Thoracic aorta (tissue), 2 donors: ENCODE data around the gene ANKFN1. TPM values are rescaled to one million over a fixed set of nuclear protein-coding genes. Genes with fewer than 3 reads are reported as not detected.

ENCODE experiments used
- ATAC-seq: fragments of 150-250 bp; one replicate; pipeline ENCODE4 v1.8.0; 2017; ENCODE audit warnings: low read depth; ENCODE audit not compliant: insufficient number of reproducible peaks, low FRiP score
- DNase-seq: peaks from one replicate; pipeline ENCODE4 v3.0.0-alpha.2; 2020; ENCODE audit warnings: low spot score
- H3K27ac ChIP-seq, 2 donors: fragments of 200-600 bp; sonication (generic); 1 replicate in 1 of 2; 2 replicates in 1 of 2; pipeline ENCODE4 v1.5.1; 2016; ENCODE audit warnings: mild to moderate bottlenecking in 2 of 2, moderate library complexity in 2 of 2
- H3K27me3 ChIP-seq: fragments of 200-600 bp; sonication (generic); replicated peaks from 2 replicates; pipeline ENCODE4 v1.6.0; 2016; ENCODE audit warnings: mild to moderate bottlenecking; ENCODE audit not compliant: insufficient read depth
- H3K36me3 ChIP-seq: fragments of 200-600 bp; sonication (generic); one replicate; pipeline ENCODE4 v1.5.1; 2016
- H3K4me1 ChIP-seq, 2 donors: fragments of 200-600 bp; sonication (generic); 1 replicate in 1 of 2; 2 replicates in 1 of 2; pipeline versions ENCODE4 v1.5.1 to v1.6.0; 2016; ENCODE audit warnings: low read depth in 2 of 2, mild to moderate bottlenecking in 1 of 2; ENCODE audit not compliant: control insufficient read depth in 1 of 2
- H3K4me3 ChIP-seq: fragments of 200-600 bp; sonication (generic); 2 replicates; pipeline ENCODE4 v1.5.1; 2016; ENCODE audit warnings: mild to moderate bottlenecking
- H3K9me3 ChIP-seq: fragments of 200-600 bp; sonication (generic); 2 replicates; pipeline ENCODE4 v1.5.1; 2016
- total RNA-seq, 2 donors: library from RNA; depleted of rRNA; stranded (reverse); fragments of >200 nt; gene quantifications; one replicate each; pipeline versions ENCODE4 v1.1.0 to v1.2.3, GENCODE V29; 2016
- TF ChIP-seq, protein P1 (sequence below): fragments of 200-600 bp; sonication (generic); IDR thresholded peaks from one replicate; pipeline ENCODE4 v1.5.1; 2019; ENCODE audit warnings: antibody characterized with exemption

The ANKFN1 gene
- total RNA-seq, 2 donors from 2014 or later: 0.68 TPM; not detected in 1

DNA sequence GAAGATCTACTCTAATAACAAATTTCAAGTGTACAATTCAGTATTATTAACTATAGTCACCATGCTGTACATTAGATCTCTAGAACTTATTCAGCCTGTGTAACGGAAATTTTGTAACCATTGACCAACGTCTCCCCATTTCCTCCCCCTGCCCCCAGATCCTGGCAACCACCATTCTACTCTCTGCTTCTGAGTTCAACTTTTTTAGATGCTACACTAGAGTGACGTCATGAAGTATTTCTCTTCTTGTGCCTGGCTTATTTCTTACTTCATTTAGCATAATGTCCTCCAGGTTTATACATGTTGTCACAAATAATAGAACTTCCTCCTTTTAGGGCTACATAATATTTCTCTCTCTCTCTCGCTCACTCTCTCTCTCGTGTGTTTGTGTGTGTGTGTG is 157.5 kb downstream of the ANKFN1 start:
- DNase-seq (no peak), ATAC-seq (no peak)
- H3K4me1 ChIP-seq: no peaks in the 10 kb centered on the region
- TF ChIP-seq, protein P1, sequence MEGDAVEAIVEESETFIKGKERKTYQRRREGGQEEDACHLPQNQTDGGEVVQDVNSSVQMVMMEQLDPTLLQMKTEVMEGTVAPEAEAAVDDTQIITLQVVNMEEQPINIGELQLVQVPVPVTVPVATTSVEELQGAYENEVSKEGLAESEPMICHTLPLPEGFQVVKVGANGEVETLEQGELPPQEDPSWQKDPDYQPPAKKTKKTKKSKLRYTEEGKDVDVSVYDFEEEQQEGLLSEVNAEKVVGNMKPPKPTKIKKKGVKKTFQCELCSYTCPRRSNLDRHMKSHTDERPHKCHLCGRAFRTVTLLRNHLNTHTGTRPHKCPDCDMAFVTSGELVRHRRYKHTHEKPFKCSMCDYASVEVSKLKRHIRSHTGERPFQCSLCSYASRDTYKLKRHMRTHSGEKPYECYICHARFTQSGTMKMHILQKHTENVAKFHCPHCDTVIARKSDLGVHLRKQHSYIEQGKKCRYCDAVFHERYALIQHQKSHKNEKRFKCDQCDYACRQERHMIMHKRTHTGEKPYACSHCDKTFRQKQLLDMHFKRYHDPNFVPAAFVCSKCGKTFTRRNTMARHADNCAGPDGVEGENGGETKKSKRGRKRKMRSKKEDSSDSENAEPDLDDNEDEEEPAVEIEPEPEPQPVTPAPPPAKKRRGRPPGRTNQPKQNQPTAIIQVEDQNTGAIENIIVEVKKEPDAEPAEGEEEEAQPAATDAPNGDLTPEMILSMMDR: no peak
- H3K27me3 ChIP-seq: no peaks in the 10 kb centered on the region
- H3K27ac ChIP-seq: no peak overlapping the region
- no peak overlapping the region for H3K4me3 ChIP-seq
- no peaks in the 10 kb centered on the region for H3K36me3 ChIP-seq
- H3K9me3 ChIP-seq: no peaks in the 10 kb centered on the region

DNA sequence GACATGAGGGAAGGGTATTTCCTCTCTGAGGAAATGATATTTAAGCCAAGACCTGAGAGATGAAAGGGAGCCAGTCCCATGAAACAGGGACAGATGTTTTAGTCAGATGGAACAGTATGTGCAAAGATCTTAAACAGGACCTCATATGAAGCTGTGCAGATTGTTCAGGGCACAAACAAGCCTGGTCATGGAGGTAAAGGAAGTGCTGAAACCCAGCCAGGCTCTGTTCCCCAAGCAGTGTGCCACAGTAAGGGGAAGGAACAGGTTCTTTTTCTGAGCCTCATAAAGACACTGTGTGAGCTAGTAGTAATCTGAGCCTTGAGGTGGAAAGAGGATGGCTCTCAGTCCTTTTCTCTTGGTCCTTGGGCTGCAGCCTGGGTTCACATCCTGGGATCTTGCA is 159.9 kb downstream of the ANKFN1 start:
- no peaks in the 10 kb centered on the region for H3K4me1 ChIP-seq
- H3K4me3 ChIP-seq: no peak overlapping the region
- DNase-seq: no peak
- no peak for ATAC-seq
- no peaks in the 10 kb centered on the region for H3K36me3 ChIP-seq
- no peaks in the 10 kb centered on the region for H3K27me3 ChIP-seq
- TF ChIP-seq, protein P1: no peak
- H3K27ac ChIP-seq: no peak overlapping the region
- H3K9me3 ChIP-seq: no peaks in the 10 kb centered on the region

DNA sequence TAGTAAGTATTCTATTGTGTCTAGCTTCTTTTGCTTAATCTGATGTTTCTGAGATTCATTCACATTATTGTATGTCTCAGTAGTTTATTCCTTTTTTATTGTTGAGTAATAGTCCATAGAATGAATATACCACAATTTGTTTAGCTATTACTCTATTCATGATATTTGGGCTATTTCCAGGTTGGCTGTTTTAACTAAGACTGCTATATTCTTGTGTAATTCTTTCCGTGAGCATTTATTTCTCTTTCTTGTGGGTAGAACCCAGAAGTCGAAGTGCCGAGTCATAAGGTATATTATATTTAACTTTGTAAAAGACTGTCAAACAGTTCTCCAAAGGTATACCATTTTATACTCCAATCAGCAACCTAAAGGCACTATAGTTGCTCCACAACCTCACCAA is 160.8 kb downstream of the ANKFN1 start:
- Histone ChIP-seq H3K9me3 (no peaks in the 10 kb centered on the region), H3K36me3 (no peaks in the 10 kb centered on the region), H3K27ac (no peak overlapping the region), H3K4me1 (no peaks in the 10 kb centered on the region), H3K4me3 (no peak overlapping the region), H3K27me3 (no peaks in the 10 kb centered on the region)
- ATAC-seq (no peak), DNase-seq (no peak)
- TF ChIP-seq, protein P1: no peak

DNA sequence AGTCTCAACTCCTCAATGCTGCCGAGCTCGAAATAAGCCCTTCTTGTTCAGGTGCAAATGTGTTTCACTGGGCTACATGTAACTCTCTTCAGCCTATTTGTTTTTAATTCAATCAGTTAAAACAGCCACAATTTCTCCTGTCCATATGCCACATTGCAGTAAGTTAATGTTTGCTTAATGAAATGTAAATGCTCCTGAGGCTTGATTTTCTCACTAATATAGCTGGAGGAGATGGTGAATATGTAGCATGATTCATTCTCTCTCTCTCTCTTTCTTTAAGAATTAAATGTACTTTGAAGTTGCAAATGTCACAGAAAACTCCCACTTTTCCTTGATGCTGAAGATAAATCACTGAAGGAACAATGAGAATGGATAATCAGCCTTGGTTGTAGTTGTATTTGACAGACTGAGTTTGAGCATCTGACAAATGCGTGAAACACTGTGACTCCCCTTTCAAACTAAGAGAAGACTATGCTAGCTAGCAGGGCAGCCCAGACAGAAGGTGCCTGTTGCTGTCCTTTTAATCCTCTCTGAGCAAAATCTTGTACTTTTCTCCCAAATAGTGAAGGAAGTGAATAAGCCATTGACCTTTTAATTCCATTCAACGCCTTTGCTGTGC is 161.8 kb downstream of the ANKFN1 start:
- ATAC-seq (no peak), DNase-seq (no peak)
- Histone ChIP-seq H3K36me3 (no peaks in the 10 kb centered on the region), H3K9me3 (no peaks in the 10 kb centered on the region), H3K27me3 (no peaks in the 10 kb centered on the region), H3K27ac (no peak overlapping the region), H3K4me3 (no peak overlapping the region), H3K4me1 (no peaks in the 10 kb centered on the region)
- TF ChIP-seq, protein P1: no peak

DNA sequence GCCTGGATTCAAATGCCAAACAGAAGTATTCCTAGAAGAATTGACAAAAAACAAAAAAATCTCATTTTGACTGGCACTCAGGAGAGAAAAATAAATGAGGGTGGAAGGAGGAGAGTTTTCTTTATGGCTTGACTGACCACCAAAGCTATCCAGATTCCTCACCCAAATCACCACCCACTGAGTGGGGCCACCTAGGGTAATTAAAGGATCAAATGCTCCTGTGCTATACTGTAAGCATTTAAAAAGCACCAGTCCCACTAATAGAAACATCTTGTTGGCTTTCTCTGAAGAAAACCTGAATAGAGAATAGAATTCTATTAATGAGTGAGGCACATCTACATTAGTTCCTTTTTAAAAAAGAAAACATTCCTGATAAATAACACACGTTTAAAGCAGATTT is 163.3 kb downstream of the ANKFN1 start:
- DNase-seq (no peak), ATAC-seq (no peak)
- Histone ChIP-seq H3K36me3 (no peaks in the 10 kb centered on the region), H3K27me3 (no peaks in the 10 kb centered on the region), H3K4me3 (no peak overlapping the region), H3K27ac (no peak overlapping the region), H3K4me1 (no peaks in the 10 kb centered on the region), H3K9me3 (no peaks in the 10 kb centered on the region)
- TF ChIP-seq, protein P1: no peak
